Measurements from ENCODE around the gene ZFAND2B. TPM values are rescaled to one million over a fixed set of nuclear protein-coding genes. Genes with fewer than 3 reads are reported as not detected.
A peak's percentile ranks its signal among the peaks of the same experiment; 100 is the strongest.

ZFAND2B gene
- total and polyA plus RNA-seq, 8 donors, result 26.3 to 41.8 (median 36.0) TPM

GRCh38 chr2:219159771-219160185 lies 46.8 kb upstream of the ZFAND2B start:
- H3K4me3 ChIP-seq, result peak overlapping the region; percentile 54 to 73
- no peaks in the 10 kb centered on the region for H3K9me3 ChIP-seq
- ATAC-seq (no peak), DNase-seq (no peak)
- H3K27me3 ChIP-seq, result no peaks in the 10 kb centered on the region
- peak overlapping the region; percentile 93 for H3K27ac ChIP-seq
- no peak for TF ChIP-seq CTCF (IDR thresholded peaks at IDR 0.05)
- H3K4me1 ChIP-seq, result peaks cover 4 to 12% of the 10 kb centered on the region in 2 donors
- peaks cover 0 to 22% of the 10 kb centered on the region in 2 donors for H3K36me3 ChIP-seq
- intact Hi-C loops (cut with DNase I), result loop anchor here in 1 of 2 donors (10.0 kb wide), 1 partner anchor 135 kb away; no protein-coding TSS in a partner anchor

- ATAC-seq (peak; percentile 98), DNase-seq (peak; percentile 94 to 99 (median 96))
- Histone ChIP-seq H3K27ac (peak within 1 kb of the TSS; percentile 93), H3K36me3 (peaks cover 0 to 22% of the 10 kb centered on the region in 2 donors), H3K4me1 (peaks cover 4 to 12% of the 10 kb centered on the region in 2 donors), H3K27me3 (no peaks in the 10 kb centered on the region), H3K9me3 (no peaks in the 10 kb centered on the region), H3K4me3 (peak within 1 kb of the TSS; percentile 54 to 73)
- TF ChIP-seq CTCF (IDR thresholded peaks at IDR 0.05), result peak; percentile 99
- intact Hi-C loops (cut with DNase I), result loop anchor here in 1 of 2 donors (10.0 kb wide), 1 partner anchor 134 kb away; no protein-coding TSS in a partner anchor
Measured at GRCh38 chr2:219160186-219161017, 46.2 kb upstream of the ZFAND2B start, which contains the start of gene NHEJ1. Gene NHEJ1, minus strand, starts transcription at chr2:219160815. Its CDS starts 2,453 bp downstream, at chr2:219158362.

DNA sequence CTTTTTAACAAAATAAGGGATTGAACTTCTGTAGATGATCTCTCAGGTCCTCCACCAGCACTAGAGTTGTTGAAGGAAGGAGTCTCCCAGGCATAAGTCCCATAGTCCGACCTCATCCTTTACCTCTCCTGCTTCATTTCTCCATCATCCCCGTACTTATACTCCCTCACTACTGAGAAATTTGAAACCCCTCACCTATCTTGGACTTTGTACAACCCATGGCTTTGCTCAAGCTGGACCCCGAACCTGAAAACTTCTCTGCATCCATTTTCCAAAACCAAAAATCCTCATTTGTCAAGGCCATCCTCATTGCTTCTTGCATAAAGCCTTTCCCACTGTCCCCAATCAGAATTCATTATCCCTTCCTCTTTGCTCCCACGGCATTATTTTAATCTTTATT lies 45.5 kb upstream of the ZFAND2B start:
- Histone ChIP-seq H3K4me3 (peak overlapping the region; percentile 54 to 73), H3K27ac (peak overlapping the region; percentile 93), H3K4me1 (peaks cover 4 to 12% of the 10 kb centered on the region in 2 donors), H3K36me3 (peaks cover 0 to 16% of the 10 kb centered on the region in 2 donors), H3K27me3 (no peaks in the 10 kb centered on the region), H3K9me3 (no peaks in the 10 kb centered on the region)
- ATAC-seq (no peak), DNase-seq (no peak)
- TF ChIP-seq CTCF (IDR thresholded peaks at IDR 0.05), result no peak
- intact Hi-C loops (cut with DNase I), result loop anchor here in 1 of 2 donors (10.0 kb wide), 1 partner anchor 134 kb away; no protein-coding TSS in a partner anchor

- Histone ChIP-seq H3K9me3 (no peaks in the 10 kb centered on the region), H3K4me3 (no peak overlapping the region), H3K27ac (no peak overlapping the region), H3K36me3 (no peaks in the 10 kb centered on the region), H3K27me3 (no peaks in the 10 kb centered on the region), H3K4me1 (peaks cover 4 to 12% of the 10 kb centered on the region in 2 donors)
- no peak for DNase-seq
- no peak for ATAC-seq
- TF ChIP-seq CTCF (IDR thresholded peaks at IDR 0.05), result no peak
- intact Hi-C loops (cut with DNase I), result loop anchor here in 1 of 2 donors (10.0 kb wide), 1 partner anchor 132 kb away; no protein-coding TSS in a partner anchor
Measured at GRCh38 chr2:219163156-219163555, 43.4 kb upstream of the ZFAND2B start.
